SK-N-SH (cell line): ENCODE data around the gene ZNF783.

Experiments used
- CTCF ChIP-seq: fragments of 200-600 bp; sonication (generic); IDR thresholded peaks from 2 replicates; pipeline ENCODE4 v1.6.1; 2017; ENCODE audit warnings: antibody characterized with exemption, mild to moderate bottlenecking, moderate library complexity
- FOSL2 ChIP-seq: IDR thresholded peaks from 2 replicates; pipeline ENCODE4 v1.4.0; 2012; ENCODE audit warnings: low read depth, mild to moderate bottlenecking, moderate library complexity, borderline replicate concordance
- MAX ChIP-seq: IDR thresholded peaks from 2 replicates; pipeline ENCODE4 v1.4.0; 2012; ENCODE audit warnings: low read depth
- NFIC ChIP-seq: IDR thresholded peaks from 2 replicates; pipeline ENCODE4 v1.4.0; 2012; ENCODE audit warnings: borderline replicate concordance
- POLR2AphosphoS5 ChIP-seq: IDR thresholded peaks from 2 replicates; pipeline ENCODE4 v1.6.1; 2012; ENCODE audit warnings: low read depth, low read length
- REST ChIP-seq: IDR thresholded peaks from 2 replicates; pipeline ENCODE4 v1.6.1; 2012; ENCODE audit warnings: mild to moderate bottlenecking, low read depth, low read length, moderate library complexity
- TAF1 ChIP-seq: IDR thresholded peaks from 2 replicates; pipeline ENCODE4 v1.6.1; 2012; ENCODE audit warnings: low read depth, mild to moderate bottlenecking, low read length, moderate library complexity, borderline replicate concordance

GRCh38 chr7:149316606-149317005, 54.6 kb downstream of the ZNF783 start:
- TF ChIP-seq FOSL2: no peak
- no peak for TF ChIP-seq TAF1
- TF ChIP-seq REST: no peak
- no peak for TF ChIP-seq POLR2AphosphoS5
- TF ChIP-seq NFIC: no peak
- no peak for TF ChIP-seq CTCF
- no peak for TF ChIP-seq MAX
